ENCODE data around the gene ZNF630. TPM values are rescaled to one million over a fixed set of nuclear protein-coding genes. Genes with fewer than 3 reads are reported as not detected.

The ZNF630 gene
- total RNA-seq, 1 experiment from 2014 or later, result 1.5 TPM

- Histone ChIP-seq H3K9me3 (ENCODE audit: control insufficient read depth, low read depth, low read length) (peaks cover 21% of the 10 kb centered on the region), H3K23ac (ENCODE audit: insufficient read length, low read depth, low read length) (no peak overlapping the region), H2BK120ac (ENCODE audit: low read depth, low read length, poor library complexity, severe bottlenecking) (no peak overlapping the region), H2BK12ac (ENCODE audit: insufficient read length, low read depth, low read length) (no peak overlapping the region), H3K27me3 (ENCODE audit: insufficient read depth, low read length) (no peaks in the 10 kb centered on the region), H3K79me1 (ENCODE audit: insufficient read depth, low read depth, low read length, poor library complexity, severe bottlenecking) (no peaks in the 10 kb centered on the region), H4K20me1 (ENCODE audit: control insufficient read depth, insufficient read depth, insufficient read length) (peaks cover 2% of the 10 kb centered on the region), H3K18ac (ENCODE audit: insufficient read length, low read depth, low read length) (no peak overlapping the region), H3K4me1 (ENCODE audit: insufficient read depth, low read length) (no peaks in the 10 kb centered on the region), H3K4me2 (ENCODE audit: insufficient read depth, insufficient read length, low read length) (no peak overlapping the region), H3K56ac (ENCODE audit: insufficient read length, low read depth, low read length) (no peak overlapping the region), H3K9ac (ENCODE audit: extremely low read depth, insufficient read length, low read length) (no peak overlapping the region), H3T11ph (ENCODE audit: low read length) (no peak overlapping the region), H4K8ac (replicated peaks; ENCODE audit: insufficient read length, low read depth, low read length) (no peak overlapping the region), H3K23me2 (ENCODE audit: insufficient read length, low read depth, low read length, poor library complexity, severe bottlenecking) (peaks cover 7% of the 10 kb centered on the region), H2BK15ac (ENCODE audit: low read depth, low read length) (no peak overlapping the region), H2BK5ac (ENCODE audit: insufficient read length, low read length) (no peak overlapping the region), H3K79me2 (ENCODE audit: insufficient read depth, low read length) (no peaks in the 10 kb centered on the region), H4K91ac (ENCODE audit: insufficient read length, low read depth, low read length) (no peak overlapping the region), H3K14ac (ENCODE audit: insufficient read depth, low read length) (no peak overlapping the region), H2BK20ac (ENCODE audit: low read depth, low read length, poor library complexity, severe bottlenecking) (no peak overlapping the region), H2AK5ac (ENCODE audit: insufficient read length, low read length) (no peak overlapping the region), H3K4ac (ENCODE audit: low read depth, low read length) (no peak overlapping the region), H2AFZ (ENCODE audit: low read length) (no peak overlapping the region), H3K27ac (ENCODE audit: insufficient read length, low read depth, low read length) (no peak overlapping the region), H4K5ac (ENCODE audit: insufficient read length, low read depth, low read length) (no peak overlapping the region)
- Mint-ChIP-seq H3K27ac (no peak overlapping the region), H3K36me3 (ENCODE audit: insufficient read depth in 1 of 3, low read depth in 3 of 3) (peaks cover 11% of the 10 kb centered on the region in 3 experiments; a peak in 5 of 7 replicates), H3K27me3 (ENCODE audit: low read depth) (no peaks in the 10 kb centered on the region; the same call in none of the 2 replicates), H3K4me1 (peaks cover 5 to 6% of the 10 kb centered on the region in 2 experiments), H3K4me3 (no peak overlapping the region), H3K9me3 (peaks cover 74 to 80% of the 10 kb centered on the region in 2 experiments)
- no peak for DNase-seq
- no CpG with 5 or more reads among the region's 3 CpGs for WGBS (ENCODE audit: extremely low coverage, insufficient read length, low lambda C conversion rate)
- no peak for TF ChIP-seq CTCF (conservative IDR thresholded peaks at IDR 0.05)
Measured at GRCh38 chrX:48068096-48068887, 3.1 kb downstream of the ZNF630 start.
